ENCODE measurements around the gene KDM4B.

DNA sequence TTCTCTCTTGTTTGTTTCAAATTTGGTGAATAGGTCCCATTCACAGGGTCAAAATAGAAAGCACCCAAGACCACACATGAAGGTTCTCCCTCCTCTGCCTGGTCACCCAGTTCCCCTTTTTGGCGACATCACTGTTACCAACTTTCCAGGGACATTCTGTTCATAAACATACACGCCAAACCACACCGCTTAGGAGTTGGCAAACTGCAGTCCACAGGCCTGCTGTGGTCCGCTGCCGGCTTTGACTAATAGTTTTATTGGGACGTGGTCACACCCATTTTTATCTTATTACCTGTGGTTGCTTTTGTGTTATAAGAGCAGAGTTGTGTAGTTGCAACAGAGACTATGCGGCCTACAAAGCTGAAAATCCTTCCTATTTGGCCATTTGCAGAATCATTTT is 35.4 kb upstream of the KDM4B start:
- no peak for TF ChIP-seq CTCF (IDR thresholded peaks at IDR 0.05)
- TF ChIP-seq POLR2A (IDR thresholded peaks at IDR 0.05), result no peak
